Measurements from ENCODE around the gene CMTM1.
"Not testable (repeated sequence)": the region's sequence is repeated elsewhere in the genome, so short reads cannot be mapped to it uniquely, and the experiment has no call there.

Gene CMTM1

DNA sequence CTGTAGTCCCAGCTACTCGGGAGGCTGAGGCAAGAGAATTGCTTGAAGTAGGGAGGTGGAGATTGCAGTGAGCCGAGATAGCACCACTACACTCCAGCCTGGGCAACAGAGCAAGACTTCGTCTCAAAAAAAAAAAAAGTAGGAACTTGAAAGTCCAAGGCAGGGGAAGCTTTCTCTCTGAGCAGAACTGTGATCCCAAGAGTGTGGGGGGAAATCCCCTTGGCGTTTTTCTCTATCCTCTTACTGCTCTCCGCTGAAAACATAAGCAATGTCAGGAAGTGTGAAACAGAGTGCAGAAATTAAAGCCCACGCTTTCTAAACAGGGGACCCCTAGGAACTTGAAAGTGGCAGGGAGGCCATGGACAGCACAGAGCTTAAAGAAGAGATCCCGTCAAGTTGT, 28.5 kb downstream of the CMTM1 start:
- DNase-seq, result no peak

DNA sequence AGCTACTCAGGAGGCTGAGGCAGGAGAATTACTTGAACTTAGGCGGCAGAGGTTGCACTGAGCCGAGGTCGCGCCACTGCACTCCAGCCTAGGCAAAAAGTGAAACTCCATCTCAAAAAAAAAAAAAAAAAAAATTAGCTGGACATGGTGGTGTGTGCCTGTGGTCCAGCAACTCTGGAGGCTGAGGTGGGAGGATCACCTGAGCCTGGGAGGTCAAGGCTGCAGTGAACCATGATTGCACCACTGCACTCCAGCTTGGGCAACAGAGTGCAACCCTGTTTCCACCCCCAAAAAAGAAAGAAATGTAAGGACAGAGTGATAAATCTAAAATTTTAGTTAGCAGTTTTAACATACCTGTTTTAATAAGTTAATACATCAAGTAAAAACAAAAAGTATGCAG, 30.3 kb downstream of the CMTM1 start:
- not testable (repeated sequence) for DNase-seq

DNA sequence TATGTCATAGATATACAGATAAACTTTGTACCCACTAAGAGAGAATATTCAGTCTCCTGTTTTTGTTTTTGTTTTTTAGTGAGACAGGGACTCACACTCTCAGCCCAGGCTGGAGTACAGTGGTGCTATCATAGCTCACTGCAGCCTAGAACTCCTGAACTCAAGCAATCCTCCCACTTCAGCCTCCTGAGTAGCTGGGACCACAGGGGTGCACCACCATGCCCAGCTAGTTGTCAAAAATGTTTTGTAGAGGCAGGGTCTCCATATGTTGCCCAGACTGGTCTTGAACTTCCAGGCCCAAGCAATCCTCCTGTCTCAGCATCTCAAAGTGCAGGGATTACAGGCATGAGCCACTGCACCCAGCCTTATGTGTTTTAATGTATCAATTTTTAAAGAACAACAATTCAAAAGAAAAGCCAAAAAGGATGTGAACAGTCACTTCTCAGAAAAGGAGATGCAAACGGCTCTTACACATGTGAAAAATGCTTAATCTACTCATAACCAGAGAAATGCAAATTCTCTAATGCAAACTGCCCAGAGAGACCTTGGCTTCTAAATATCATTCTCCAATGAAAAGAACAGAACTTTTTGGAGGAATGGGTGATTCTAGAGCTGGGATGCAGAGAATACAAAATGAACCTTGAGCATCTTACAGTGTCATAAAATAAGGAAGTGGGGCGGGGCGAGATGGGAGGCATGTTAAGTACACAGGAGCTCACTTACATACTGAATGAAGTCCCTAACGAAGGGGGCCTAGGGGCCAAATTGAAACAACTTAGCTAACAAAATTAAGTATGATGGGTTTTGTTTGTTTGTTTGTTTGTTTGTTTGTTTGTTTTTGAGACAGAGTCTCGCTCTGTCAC, 31.0 kb downstream of the CMTM1 start:
- DNase-seq, result no peak

DNA sequence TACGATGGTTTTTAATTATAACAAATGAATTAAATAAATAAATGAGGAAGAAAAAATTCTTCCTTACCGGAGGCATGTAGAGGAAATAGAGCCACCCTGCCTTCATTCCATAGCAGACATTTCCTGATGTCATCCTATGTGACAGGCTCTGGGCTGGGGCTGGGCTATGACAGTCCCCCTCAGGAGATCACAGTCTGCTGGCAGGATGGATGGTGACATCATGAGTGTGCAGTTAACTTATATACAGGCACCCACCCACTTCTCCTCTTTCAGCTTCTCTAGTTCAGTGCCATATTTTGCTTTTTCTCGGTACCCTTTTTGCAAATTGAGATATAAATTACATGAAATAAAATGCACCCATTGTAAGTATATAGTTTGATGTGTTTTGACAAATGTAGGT, 31.9 kb downstream of the CMTM1 start:
- DNase-seq, result no peak

DNA sequence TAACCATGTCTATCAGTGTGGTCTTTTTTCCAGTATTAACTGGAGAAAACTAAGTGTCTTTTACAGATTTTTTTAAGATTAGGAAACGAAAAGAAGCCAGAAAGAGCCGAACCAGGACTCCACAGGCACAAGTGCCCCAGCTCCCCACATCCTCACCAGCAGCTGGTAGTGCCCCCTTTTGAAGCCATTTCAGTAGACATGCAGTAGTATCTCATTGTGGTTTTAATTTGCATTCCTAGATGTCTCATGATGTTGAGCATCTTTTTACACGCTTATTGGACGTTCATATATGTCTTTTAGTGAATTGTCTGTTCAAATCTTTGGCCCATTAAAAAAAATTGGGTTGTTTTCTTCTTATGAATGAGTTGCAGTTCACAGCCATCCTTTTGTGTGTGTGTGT, 33.5 kb downstream of the CMTM1 start:
- DNase-seq, result no peak

DNA sequence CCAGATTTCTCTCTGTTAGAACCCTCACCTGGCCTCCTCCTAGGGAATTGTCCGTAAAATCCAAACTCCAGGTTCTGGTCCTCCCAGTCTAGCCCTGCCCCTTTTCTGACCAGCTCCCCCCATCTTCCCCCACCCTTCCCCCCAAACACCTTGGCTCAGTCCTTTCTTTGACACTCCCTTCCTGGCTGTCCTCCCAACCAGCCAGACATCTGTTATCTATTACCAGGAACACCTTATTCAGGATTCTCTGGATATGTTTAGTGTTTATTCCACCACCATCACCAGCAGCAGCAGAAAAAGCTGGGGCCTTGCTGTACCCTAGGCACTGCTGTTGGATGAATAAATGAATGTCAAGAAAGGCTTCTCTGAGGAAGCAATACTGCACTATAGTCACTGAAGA, 34.2 kb downstream of the CMTM1 start:
- DNase-seq, result no peak

DNA sequence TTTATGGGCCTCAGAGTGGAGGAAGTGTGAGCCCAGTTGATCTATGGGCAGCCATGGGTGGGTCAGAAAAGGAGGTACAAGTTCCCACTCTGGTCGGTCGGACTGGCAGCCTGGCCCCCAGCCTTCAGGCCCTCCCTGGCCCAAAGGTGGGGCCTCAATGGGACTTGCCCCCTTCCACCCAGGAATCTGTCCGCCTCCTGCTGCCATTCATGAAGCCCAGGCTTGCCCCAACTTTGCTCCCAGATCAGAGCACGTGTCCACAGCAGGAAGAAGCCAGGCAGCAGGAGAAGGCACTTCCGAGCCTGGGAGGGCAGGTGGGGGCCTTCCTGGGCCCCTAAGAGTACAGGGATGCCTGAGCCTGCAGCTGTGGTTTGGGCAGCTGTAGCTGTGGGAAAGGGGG, 35.2 kb downstream of the CMTM1 start:
- no peak for DNase-seq

DNA sequence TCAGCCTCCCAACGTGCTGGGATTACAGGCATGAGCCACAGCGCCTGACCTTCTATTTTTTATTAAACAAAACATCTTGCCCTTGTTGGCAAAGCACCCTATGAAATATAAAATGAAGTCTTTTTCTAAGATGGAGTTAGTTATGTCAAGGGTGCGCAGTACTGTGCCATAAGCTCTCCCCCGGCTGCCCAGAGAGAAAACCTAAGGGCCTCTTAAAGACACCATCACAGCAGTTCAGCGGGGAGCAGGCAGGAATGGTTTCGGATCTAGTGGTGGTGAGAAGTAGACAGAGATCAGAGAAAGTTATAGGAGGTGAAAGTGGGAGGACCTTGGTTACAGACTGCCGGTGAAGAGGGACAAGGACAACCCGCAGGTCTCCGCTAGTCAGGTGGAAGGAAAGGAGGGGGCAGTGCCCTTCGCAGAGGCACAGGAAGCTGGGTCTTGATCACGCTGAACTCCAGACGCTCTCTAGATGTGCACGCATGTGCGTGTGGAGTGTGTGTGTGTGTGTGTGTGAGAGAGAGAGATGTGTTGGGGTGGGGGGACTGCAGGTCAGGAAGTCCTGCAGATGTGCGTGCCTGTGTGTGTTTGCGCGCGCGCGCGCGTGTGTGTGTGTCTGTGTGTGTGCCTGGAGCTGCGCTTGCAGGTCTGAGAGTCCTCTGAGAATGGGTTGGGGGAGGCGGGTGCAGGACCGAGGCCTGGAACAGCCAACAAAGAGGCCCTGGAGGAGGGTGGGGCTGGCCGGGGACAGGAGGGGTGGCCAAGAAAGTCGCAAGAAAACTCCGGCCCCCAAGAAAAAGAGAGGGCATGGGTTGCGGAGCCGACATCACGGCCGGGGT, 37.5 kb downstream of the CMTM1 start:
- DNase-seq, result no peak

DNA sequence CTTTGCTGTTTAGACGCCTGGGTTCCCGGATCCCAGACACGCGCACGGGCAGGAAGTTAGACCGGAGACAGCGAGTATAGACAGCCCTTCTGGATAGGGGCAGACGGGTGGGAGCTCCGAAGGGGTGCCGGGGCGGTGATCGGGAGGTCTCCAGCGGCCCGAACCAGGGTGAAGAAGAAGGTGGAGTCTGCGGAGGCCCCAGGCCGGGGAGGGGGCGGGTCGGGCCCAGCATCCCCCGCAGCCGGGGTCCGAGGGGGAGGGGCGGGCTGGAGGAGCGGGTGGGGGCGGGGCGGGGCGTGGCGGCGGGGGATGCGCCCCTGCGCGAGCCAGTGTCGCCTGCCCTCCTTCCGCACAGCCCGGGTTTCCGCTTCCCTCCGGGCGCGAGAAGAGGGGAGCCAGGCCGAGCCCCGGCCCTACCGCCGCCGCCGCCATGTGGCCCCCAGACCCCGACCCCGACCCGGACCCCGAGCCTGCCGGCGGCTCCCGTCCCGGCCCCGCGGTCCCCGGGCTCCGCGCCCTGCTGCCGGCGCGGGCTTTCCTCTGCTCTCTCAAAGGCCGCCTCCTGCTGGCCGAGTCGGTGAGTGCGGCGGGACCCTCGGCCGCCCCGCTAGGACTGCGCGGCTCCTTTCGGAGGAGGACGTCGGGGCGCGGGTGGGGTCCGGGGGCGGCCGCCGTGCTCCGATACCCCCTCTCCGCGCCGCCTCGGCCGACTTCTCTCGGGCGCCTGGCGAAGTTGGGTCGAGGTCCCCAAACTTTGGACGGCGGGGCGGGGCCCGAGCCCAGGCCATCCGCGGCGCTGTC, 38.3 kb downstream of the CMTM1 start, which contains the start of gene CMTM3:
TSS of gene CMTM3 (plus strand) at position 329 of the 801 bp plus-strand sequence. CDS start at position 431, 102 bp downstream.
- DNase-seq, result no peak

DNA sequence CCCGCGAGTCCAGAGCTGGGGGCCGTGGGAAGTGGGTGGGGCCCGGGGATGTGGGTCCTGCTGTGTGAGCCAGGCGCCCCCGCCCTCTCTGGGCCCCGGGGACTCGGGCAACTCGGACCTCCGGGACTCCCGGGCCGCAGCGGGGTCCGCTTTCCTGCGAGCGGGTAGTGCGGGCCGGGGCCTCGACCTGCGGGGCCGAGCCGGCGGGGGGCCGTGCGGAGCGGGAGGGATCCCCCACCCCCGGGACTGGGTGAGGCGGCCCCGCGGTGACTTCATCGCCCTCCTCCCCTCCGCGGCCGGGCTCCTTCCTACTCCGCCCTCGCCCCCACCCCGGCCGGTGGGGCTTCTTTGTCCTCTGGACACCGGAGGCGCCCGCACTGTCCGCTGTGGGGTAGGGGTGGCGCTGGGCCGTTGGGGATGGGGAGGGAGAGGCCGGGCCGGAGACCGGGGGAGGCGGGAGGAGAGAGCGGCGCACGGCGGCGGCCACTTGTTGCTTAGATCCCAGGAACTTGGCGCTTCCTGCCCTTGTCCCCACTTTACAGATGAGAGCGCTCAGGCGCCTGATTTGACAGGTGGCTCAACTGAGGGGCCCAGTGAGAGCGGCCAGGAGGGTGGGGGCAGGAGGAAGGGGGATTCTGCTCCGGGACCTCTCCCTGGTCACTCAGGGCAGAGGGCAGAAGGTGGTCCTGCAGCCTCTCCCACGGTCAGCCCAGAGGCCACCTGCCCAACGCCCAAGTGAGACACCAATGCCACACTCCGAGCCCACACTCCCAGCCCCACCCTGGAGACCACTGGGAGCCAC, 39.1 kb downstream of the CMTM1 start:
- DNase-seq, result no peak

DNA sequence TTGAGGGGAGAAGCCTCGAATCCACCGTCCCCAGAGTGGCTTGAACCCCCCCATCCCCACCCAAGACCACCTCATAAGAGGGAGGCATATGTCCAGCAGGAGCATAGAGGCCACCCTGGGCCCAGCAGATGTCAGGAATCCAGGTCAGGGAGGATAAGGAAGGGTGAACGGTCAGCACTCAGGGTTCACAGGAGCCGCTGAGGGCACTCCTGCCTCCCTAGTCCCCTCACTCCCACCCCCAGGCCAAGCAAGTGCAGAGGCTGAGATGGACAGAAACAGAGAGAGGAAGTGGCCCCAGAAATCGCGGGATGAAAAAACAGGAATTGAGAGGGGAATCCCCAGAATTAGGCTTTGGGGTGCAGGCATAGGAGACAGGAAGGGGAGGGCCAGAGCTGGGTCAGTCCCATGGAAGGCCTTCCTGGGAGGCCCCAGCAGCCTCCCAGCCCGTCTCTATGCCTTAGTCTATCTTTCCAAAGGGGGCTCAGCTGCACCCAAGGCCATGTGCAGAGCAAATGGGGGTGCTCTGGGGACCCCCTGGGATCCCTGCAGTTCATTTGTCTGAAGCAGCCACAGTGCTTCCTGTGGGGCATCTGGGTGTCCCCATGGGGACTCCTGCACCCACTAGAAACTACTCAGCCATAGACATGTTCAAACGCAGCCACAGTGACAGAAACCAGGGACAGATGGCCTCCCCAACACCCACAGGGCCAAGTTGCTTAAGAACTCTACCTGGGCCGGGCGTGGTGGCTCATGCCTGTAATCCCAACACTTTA, 39.9 kb downstream of the CMTM1 start:
- no peak for DNase-seq

DNA sequence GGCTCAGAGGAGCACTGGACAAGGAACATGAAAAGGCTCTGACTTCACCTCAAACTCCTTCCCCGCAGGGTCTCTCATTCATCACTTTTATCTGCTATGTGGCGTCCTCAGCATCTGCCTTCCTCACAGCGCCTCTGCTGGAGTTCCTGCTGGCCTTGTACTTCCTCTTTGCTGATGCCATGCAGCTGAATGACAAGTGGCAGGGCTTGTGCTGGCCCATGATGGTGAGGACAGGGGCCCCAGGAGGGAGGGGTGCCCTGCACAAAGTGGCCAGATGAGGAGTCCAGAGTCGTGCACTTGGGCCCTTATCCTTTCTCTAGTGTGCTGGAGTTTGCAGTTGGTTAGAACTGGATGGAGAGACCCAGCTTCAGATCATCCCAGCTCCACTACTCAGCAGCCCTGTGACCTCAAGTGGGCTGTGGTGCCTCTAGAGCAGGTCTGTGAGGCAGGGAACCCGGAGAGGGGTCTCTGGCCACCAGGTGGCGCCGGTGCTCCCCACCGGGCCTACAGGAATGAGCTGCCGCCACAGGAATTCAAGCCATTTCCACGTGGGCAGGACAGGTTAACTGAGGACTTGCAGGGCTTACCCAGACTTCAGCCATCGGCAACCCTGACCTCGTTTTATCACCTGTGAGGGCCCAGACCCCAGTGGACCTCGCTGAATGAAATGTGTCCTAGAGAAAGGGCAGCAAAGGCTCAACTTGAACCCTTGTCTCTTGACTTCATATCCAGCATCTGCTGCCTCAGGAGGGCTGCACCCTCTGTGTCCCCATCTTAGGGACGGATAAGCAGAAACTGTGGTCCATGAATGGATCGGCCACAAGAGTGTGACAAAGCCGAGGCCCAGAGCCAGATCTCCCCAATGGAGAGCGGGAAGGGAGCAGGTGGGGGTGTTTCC, 42.3 kb downstream of the CMTM1 start:
- DNase-seq, result peak; percentile 24 to 48

DNA sequence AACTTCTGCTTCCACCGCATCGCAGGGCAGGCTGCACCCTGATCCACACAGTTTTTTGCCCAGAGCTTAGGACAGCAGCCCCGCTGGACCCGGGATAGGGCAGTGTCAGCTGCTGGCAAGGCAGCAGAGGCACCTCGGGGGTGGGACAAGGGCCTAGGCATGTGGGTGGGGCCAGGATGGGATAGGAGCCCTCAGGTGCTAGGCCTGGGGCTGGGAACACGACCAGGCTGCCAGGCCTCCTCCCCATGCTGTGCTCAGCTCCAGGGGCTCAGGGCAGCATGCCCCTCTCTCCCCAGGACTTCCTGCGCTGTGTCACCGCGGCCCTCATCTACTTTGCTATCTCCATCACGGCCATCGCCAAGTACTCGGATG, 42.9 kb downstream of the CMTM1 start:
- DNase-seq, result no peak

DNA sequence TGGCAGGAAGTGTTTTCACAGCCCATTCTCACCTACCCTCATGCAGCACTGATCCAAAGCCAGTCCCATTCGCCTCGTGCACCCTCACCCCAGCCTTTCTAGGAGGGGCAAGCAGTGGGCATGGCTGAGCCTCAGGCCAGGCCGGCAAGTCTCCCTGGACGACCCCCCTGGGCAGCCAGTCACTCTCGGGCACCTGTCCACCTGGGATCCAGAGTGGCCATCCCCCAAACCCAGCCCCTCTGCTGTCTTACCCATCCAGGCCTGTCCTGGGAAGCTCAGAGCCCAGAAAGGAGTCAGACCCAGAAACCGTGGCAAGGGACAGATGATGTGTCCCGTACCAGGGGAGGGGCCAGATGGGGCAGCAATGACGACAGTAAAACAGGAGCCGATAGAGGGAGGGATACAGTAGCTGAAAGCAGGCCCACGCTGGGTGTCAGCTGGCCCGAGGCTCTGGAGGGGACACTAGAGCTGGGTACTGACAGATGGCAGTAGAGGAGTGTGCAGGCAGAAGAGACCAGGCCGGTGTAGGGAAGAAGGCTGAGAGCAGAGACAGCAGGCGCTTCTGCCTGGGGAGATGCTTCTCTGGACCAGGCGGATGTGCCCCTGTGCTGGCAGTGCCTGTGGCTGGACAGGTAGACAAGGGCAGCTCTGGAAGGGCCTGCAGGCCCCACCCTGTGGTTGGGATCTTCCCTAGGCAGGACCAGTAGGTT, 44.0 kb downstream of the CMTM1 start:
- no peak for DNase-seq

DNA sequence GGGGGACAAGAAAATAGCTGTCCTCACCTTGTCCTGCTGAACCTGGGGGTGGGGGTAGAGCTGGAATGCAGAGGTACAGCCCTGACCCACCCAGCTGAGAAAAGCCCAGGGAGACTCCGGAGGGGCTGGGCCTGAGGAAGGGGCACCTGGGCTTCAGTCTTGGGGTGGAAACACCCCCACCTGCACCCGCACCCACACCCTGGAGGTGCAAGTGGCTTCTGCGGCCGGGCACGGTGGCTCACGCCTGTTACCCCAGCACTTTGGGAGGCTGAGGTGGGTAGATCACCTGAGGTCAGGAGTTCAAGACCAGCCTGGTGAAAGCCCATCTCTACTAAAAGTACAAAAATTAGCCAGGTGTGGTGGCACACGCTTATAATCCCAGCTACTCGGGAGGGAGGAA, 45.7 kb downstream of the CMTM1 start:
- DNase-seq, result not testable (repeated sequence)

DNA sequence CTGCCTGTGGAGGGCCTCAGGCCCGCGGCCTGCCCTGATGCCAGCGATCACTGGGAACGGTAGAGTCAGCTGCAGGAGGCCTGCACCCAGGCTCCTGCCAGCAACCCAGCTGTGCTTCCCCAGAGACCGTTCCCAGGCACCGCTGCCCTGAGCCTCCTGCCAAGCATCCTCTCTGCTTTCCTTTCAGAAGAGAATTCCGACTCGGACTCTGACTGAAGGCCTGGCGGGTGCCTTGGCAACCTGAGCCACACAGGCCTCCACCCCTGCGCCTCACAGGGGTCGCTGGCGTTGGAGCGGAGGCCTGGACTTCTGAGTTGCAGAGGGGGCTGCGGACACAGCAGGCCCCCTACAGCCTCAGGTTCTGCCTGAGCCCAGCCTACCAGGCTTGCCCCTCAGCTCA, 46.2 kb downstream of the CMTM1 start:
- DNase-seq, result no peak

DNA sequence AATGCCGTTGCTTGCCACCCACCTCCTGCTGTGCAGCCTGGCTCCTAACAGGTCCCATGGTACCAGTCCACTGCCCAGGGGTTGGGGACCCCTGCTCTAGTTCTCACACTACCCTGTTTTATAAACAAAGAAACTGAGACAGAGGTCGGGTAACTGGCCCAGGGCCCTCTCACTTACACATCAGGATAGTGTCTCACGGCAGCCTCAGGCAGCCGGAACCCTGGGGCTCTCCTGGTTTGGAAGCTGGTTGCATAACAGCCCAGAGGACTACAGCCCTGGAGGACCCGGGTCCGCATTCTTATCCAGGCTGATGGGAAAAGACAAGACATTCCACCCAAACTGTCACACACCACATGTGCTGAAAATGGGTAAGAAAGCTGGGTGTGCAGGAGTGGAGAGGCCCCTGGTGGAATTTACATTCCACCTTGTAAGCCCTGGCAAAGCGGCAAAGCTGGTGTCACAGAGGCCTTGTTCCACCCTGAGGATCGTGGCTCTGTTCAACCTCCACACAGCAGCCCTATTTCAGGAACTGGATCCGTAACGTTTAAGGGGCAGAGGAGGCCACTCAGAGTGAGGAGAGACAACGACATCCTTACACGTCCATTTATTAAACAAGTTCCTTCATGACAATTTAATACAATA, 48.0 kb downstream of the CMTM1 start:
- no peak for DNase-seq

DNA sequence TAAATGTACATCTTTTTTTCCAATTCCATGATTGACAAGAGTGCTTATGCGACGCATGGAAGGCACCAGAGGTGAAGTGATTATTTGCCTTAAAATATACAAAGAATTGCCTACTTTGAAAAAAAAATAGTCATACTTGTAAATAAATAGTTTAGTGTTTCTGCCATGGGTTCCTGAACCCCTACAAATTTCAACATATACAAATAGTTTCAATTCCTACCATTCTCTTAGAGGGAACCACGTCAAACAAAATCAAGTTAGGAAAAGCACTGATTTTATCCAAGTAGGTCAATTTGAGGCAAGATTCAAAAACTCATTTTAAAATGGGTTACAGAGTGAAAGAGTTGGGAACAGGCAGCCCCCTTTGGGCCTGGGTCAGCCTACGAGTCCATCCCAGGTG, 49.9 kb downstream of the CMTM1 start:
- no peak for DNase-seq

DNA sequence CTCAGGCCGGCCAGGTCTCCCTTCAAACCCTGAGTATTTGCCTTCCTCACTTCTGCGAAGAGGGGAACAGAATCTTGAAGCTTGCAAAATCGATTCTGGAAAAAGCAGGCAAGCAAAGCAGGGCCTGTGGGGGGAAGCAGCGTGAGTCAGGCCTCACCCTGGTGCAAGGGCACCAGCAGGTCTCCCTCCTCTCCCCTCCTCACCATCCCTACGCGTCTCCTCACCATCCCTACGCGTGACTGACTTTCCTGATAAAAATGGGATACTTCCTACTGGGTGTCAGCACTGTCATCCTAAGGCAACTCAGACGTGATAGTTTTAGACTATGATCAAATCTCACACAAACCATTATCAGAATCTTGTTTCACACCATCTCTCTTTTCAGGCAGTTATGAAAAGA, 50.4 kb downstream of the CMTM1 start:
- DNase-seq, result no peak

All from NCI-H187 (cell line).